ENCODE measurements around the gene DAZAP1. TPM values are rescaled to one million over a fixed set of nuclear protein-coding genes. Genes with fewer than 3 reads are reported as not detected.

DAZAP1 gene
- total and polyA plus RNA-seq, 5 donors from 2014 or later, result 2.4 to 153 (median 5.0) TPM

DNA sequence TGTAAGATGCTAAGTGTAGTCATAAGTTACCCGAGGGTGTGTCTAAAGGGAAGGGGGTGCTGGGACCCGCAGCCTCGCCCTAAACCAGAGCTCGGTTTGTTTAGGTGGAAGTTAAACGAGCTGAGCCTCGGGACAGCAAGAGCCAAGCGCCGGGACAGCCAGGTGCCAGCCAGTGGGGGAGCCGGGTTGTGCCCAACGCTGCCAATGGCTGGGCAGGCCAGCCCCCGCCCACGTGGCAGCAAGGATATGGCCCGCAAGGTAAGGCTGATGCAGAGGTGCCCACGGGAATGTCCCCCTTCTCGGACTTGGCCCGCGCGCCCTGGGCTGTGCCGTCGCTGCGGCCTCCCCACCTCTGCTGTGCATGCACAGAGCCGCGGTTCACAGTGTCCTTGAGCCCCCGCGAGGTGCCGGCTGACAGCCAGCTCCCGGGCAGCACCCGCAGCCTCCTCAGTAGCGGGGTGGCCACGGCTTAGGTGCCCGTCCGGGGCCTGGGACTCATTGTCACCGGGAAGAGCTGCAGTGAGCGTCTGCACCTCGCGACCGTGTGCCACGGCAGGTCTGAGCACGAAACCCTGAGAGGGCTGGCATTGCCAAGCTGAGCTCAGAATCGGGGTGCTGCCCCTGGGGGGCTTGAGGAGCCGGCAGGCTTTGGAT lies 21.5 kb downstream of the DAZAP1 start:
- Histone ChIP-seq H3K27ac (ENCODE audit: insufficient read depth, low read length, poor library complexity, severe bottlenecking) (no peak overlapping the region), H3K36me3 (ENCODE audit: control insufficient read depth, insufficient read depth, low read length) (peaks cover 80% of the 10 kb centered on the region), H3K9me3 (ENCODE audit: control insufficient read depth in 2 of 2, low read length in 2 of 2) (no peaks in the 10 kb centered on the region), H3K4me1 (ENCODE audit: control insufficient read depth, insufficient read depth, low read length, poor library complexity, severe bottlenecking) (no peaks in the 10 kb centered on the region), H3K4me3 (ENCODE audit: low read depth, low read length) (no peak overlapping the region), H3K27me3 (ENCODE audit: control insufficient read depth, insufficient read depth, low read length) (no peaks in the 10 kb centered on the region)
- H3K9me3 Mint-ChIP-seq, result no peaks in the 10 kb centered on the region
- no peak overlapping the region for H3K4me3 Mint-ChIP-seq
- peaks cover 0 to 3% (median 0%) of the 10 kb centered on the region in 4 donors for H3K4me1 Mint-ChIP-seq
- DNase-seq, result no peak
- H3K36me3 Mint-ChIP-seq, result peaks cover 7% of the 10 kb centered on the region
- no peak for ATAC-seq (ENCODE audit: low read depth in 2 of 2)
- H3K27me3 Mint-ChIP-seq, result no peaks in the 10 kb centered on the region
- peak overlapping the region in 1 of 3 donors; percentile 69 for H3K27ac Mint-ChIP-seq

DNA sequence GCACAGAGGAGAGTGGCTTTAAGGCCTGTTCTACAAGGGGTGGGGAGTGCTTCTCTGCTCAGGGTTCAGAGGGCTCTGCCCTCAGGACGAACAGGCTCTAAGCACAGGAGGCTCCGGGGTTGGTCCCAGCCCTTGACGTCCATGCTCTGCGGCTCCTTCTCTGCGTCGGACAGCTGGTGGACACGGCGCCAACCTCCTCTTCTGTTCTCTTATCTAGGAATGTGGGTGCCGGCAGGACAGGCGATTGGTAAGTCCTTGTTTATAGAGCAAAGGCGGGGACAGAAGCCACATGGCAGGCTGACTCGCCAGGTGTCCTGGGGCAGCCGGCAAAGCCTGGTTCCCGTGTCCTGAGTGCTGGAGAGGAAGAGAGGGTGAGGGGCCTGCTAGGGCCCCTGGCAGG lies 22.4 kb downstream of the DAZAP1 start:
- Mint-ChIP-seq H3K27me3 (no peaks in the 10 kb centered on the region), H3K9me3 (no peaks in the 10 kb centered on the region), H3K36me3 (peaks cover 7% of the 10 kb centered on the region), H3K4me1 (peaks cover 0 to 3% (median 0%) of the 10 kb centered on the region in 4 donors), H3K27ac (no peak overlapping the region), H3K4me3 (no peak overlapping the region)
- DNase-seq, result no peak
- Histone ChIP-seq H3K27me3 (ENCODE audit: control insufficient read depth, insufficient read depth, low read length) (no peaks in the 10 kb centered on the region), H3K4me3 (ENCODE audit: low read depth, low read length) (no peak overlapping the region), H3K4me1 (ENCODE audit: control insufficient read depth, insufficient read depth, low read length, poor library complexity, severe bottlenecking) (no peaks in the 10 kb centered on the region), H3K27ac (ENCODE audit: insufficient read depth, low read length, poor library complexity, severe bottlenecking) (no peak overlapping the region), H3K36me3 (ENCODE audit: control insufficient read depth, insufficient read depth, low read length) (peaks cover 82% of the 10 kb centered on the region), H3K9me3 (ENCODE audit: control insufficient read depth in 2 of 2, low read length in 2 of 2) (no peaks in the 10 kb centered on the region)
- ATAC-seq (ENCODE audit: low read depth in 2 of 2), result no peak

DNA sequence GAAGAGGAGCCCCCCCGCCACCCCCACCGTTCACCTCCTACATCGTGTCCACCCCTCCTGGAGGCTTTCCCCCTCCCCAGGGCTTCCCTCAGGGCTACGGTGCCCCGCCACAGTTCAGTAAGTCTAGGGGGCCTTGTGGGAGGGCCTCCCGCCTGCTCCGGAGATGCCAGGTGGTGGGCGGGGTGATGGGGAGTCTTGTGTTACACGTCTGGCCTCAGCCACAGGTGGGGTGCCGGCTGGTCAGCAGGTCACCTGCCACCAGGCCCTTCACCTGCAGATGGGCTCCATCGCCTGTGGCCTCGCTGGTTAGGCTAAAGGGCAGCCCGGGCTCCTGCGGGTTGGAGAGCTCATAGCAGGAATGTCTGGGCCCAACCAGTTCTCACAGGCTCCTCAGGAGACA lies 22.9 kb downstream of the DAZAP1 start:
- Histone ChIP-seq H3K4me3 (ENCODE audit: low read depth, low read length) (no peak overlapping the region), H3K27me3 (ENCODE audit: control insufficient read depth, insufficient read depth, low read length) (no peaks in the 10 kb centered on the region), H3K4me1 (ENCODE audit: control insufficient read depth, insufficient read depth, low read length, poor library complexity, severe bottlenecking) (no peaks in the 10 kb centered on the region), H3K9me3 (ENCODE audit: control insufficient read depth in 2 of 2, low read length in 2 of 2) (no peaks in the 10 kb centered on the region), H3K27ac (ENCODE audit: insufficient read depth, low read length, poor library complexity, severe bottlenecking) (no peak overlapping the region), H3K36me3 (ENCODE audit: control insufficient read depth, insufficient read depth, low read length) (peaks cover 80% of the 10 kb centered on the region)
- no peaks in the 10 kb centered on the region for H3K27me3 Mint-ChIP-seq
- H3K27ac Mint-ChIP-seq, result no peak overlapping the region
- H3K9me3 Mint-ChIP-seq, result no peaks in the 10 kb centered on the region
- no peak for ATAC-seq (ENCODE audit: low read depth in 2 of 2)
- H3K4me3 Mint-ChIP-seq, result no peak overlapping the region
- peaks cover 4% of the 10 kb centered on the region for H3K36me3 Mint-ChIP-seq
- peaks cover 0 to 3% (median 0%) of the 10 kb centered on the region in 4 donors for H3K4me1 Mint-ChIP-seq
- DNase-seq, result no peak

DNA sequence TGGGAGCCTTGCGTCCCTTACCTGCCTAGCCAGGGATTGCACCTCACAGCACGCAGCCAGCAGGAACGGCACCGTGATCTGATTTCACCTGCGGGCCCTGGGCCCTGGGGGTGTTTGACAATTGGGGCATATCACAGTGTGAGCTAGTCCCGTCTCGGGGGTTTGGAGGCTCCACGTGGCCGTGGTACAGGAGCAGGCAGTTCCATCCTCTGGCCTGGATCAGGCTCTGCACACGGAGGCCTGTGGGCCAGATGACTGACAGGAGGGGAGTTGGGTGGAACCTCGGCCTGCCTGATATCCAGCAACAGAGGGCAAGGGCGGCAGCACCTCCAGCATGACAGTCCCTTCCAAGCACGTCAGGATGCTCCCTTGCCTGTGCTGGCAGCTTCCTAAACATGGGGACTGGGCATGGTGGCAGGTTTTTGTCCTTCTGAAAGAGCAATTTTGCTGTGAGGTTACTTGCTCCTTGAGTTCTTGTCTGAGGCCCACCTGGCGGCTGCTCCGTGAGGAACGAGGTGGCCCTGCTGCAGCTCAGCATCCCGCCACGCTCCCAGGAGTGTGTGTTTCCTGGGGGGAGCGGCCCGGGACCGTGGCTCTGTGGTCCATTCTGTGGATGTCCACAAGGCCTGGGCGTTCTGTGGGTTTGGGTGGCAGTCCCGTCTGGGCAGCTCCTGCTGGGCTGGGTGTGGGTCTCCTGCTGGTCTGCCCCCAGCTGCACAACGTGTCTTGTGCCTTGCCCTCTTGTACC lies 24.5 kb downstream of the DAZAP1 start:
- Mint-ChIP-seq H3K36me3 (peaks cover 7% of the 10 kb centered on the region), H3K9me3 (no peaks in the 10 kb centered on the region), H3K27me3 (no peaks in the 10 kb centered on the region), H3K27ac (no peak overlapping the region), H3K4me3 (no peak overlapping the region), H3K4me1 (peaks cover 0 to 3% (median 0%) of the 10 kb centered on the region in 4 donors)
- no peak for ATAC-seq (ENCODE audit: low read depth in 2 of 2)
- no peaks in the 10 kb centered on the region for H3K9me3 ChIP-seq (ENCODE audit: control insufficient read depth in 2 of 2, low read length in 2 of 2)
- DNase-seq, result no peak
- H3K36me3 ChIP-seq (ENCODE audit: control insufficient read depth, insufficient read depth, low read length), result peaks cover 69% of the 10 kb centered on the region
- H3K4me3 ChIP-seq (ENCODE audit: low read depth, low read length), result no peak overlapping the region
- H3K27ac ChIP-seq (ENCODE audit: insufficient read depth, low read length, poor library complexity, severe bottlenecking), result no peak overlapping the region
- no peaks in the 10 kb centered on the region for H3K4me1 ChIP-seq (ENCODE audit: control insufficient read depth, insufficient read depth, low read length, poor library complexity, severe bottlenecking)
- H3K27me3 ChIP-seq (ENCODE audit: control insufficient read depth, insufficient read depth, low read length), result no peaks in the 10 kb centered on the region

DNA sequence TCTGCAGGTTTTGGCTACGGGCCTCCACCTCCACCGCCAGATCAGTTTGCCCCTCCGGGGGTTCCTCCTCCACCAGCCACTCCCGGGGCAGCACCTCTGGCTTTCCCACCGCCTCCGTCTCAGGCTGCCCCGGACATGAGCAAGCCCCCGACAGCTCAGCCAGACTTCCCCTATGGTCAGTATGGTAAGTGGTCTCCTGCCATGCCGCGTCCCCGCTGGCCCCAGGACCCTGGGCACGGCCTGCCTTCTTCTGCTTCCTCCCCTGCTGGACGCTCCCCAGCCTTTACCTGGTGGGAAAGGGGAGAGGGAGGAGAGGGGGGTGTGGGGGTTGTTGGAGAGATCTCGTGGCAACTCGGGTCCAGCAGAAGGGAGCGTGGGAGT lies 25.1 kb downstream of the DAZAP1 start:
- no peaks in the 10 kb centered on the region for H3K9me3 ChIP-seq (ENCODE audit: control insufficient read depth in 2 of 2, low read length in 2 of 2)
- H3K4me3 ChIP-seq (ENCODE audit: low read depth, low read length), result no peak overlapping the region
- no peak for ATAC-seq (ENCODE audit: low read depth in 2 of 2)
- no peaks in the 10 kb centered on the region for H3K27me3 ChIP-seq (ENCODE audit: control insufficient read depth, insufficient read depth, low read length)
- H3K9me3 Mint-ChIP-seq, result no peaks in the 10 kb centered on the region
- H3K27ac ChIP-seq (ENCODE audit: insufficient read depth, low read length, poor library complexity, severe bottlenecking), result no peak overlapping the region
- H3K36me3 Mint-ChIP-seq, result peaks cover 7% of the 10 kb centered on the region
- H3K4me3 Mint-ChIP-seq, result no peak overlapping the region
- H3K36me3 ChIP-seq (ENCODE audit: control insufficient read depth, insufficient read depth, low read length), result peaks cover 63% of the 10 kb centered on the region
- H3K27ac Mint-ChIP-seq, result no peak overlapping the region
- H3K4me1 ChIP-seq (ENCODE audit: control insufficient read depth, insufficient read depth, low read length, poor library complexity, severe bottlenecking), result no peaks in the 10 kb centered on the region
- no peak for DNase-seq
- H3K4me1 Mint-ChIP-seq, result peaks cover 0 to 3% (median under 1%) of the 10 kb centered on the region in 4 donors
- H3K27me3 Mint-ChIP-seq, result no peaks in the 10 kb centered on the region

DNA sequence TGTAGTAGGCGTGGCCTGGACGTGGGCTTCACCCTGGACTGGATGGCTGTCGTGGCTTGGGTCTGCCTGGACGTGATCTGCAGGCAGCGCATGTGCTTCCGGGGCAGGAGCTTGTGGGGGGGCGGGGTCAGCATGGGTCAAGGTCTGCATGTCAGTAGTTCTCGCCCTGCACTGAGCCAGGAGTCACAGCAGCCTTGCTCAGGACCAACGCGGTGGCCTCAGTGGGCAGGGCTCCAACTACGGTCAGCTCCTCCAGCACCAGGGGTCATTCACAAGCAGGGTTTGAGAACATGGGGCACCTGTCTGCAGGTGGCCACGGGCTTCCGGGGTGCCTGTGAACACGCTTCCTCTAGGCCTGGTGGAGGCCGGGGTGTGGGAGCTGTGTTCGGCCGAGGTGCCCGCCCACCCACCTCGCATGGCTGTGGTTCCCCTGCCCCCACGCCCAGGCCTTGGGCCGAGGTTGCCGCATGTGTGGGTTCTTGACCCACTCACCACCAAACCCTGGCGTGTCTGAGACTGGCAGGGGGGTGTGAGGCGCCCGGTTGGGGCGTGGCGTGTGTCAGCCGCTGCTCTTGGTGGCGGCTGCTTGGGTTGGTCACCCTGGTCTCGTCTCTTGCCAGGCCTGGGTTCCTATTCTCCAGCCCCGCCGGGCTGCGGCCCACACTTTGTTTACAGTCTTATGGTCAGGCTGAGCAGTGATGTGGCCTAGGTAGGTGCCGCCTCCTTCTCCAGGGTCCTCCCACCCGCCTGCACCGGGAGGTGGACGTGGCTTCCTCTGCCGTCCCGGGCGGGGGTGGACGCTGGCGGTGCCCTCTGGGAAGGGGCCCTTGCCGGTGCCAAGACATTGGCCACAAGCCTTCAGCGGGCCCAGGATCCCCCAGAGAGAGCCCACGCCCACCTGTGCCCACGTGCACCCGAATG lies 26.0 kb downstream of the DAZAP1 start:
- no peak overlapping the region for H3K4me3 Mint-ChIP-seq
- no peak for DNase-seq
- no peak for ATAC-seq (ENCODE audit: low read depth in 2 of 2)
- no peaks in the 10 kb centered on the region for H3K9me3 ChIP-seq (ENCODE audit: control insufficient read depth in 2 of 2, low read length in 2 of 2)
- H3K36me3 ChIP-seq (ENCODE audit: control insufficient read depth, insufficient read depth, low read length), result peaks cover 54% of the 10 kb centered on the region
- peaks cover 4% of the 10 kb centered on the region for H3K4me1 ChIP-seq (ENCODE audit: control insufficient read depth, insufficient read depth, low read length, poor library complexity, severe bottlenecking)
- peaks cover 8% of the 10 kb centered on the region for H3K27me3 Mint-ChIP-seq
- H3K4me3 ChIP-seq (ENCODE audit: low read depth, low read length), result no peak overlapping the region
- H3K27me3 ChIP-seq (ENCODE audit: control insufficient read depth, insufficient read depth, low read length), result no peaks in the 10 kb centered on the region
- peaks cover 7% of the 10 kb centered on the region for H3K36me3 Mint-ChIP-seq
- H3K27ac Mint-ChIP-seq, result no peak overlapping the region
- H3K9me3 Mint-ChIP-seq, result peaks cover 0 to 2% (median 0%) of the 10 kb centered on the region in 7 donors
- H3K4me1 Mint-ChIP-seq, result peaks cover 0 to 10% (median 5%) of the 10 kb centered on the region in 4 donors
- H3K27ac ChIP-seq (ENCODE audit: insufficient read depth, low read length, poor library complexity, severe bottlenecking), result no peak overlapping the region

DNA sequence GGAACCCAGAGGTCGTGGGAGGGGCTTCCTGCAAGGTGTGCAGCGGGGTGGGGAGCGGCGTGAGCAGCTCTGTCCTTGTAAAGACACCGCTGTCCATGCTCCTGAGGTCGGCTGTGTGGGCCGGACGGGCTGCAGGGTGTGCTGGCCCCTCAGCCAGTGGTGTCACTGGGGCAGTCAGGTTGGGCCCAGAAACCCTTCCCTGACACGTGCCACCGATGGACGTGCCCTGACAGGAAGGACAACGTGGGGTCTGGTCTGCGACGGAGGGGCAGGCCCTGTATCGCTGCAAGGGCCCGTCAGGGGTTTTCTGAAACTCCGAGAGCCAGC lies 26.6 kb downstream of the DAZAP1 start:
- H3K4me3 Mint-ChIP-seq, result no peak overlapping the region
- H3K27ac Mint-ChIP-seq, result no peak overlapping the region
- DNase-seq (no peak), ATAC-seq (ENCODE audit: low read depth in 2 of 2) (no peak)
- H3K4me1 ChIP-seq (ENCODE audit: control insufficient read depth, insufficient read depth, low read length, poor library complexity, severe bottlenecking), result peaks cover 6% of the 10 kb centered on the region
- H3K27me3 ChIP-seq (ENCODE audit: control insufficient read depth, insufficient read depth, low read length), result no peaks in the 10 kb centered on the region
- peaks cover 0 to 2% (median 0%) of the 10 kb centered on the region in 7 donors for H3K9me3 Mint-ChIP-seq
- H3K36me3 ChIP-seq (ENCODE audit: control insufficient read depth, insufficient read depth, low read length), result peaks cover 51% of the 10 kb centered on the region
- no peaks in the 10 kb centered on the region for H3K9me3 ChIP-seq (ENCODE audit: control insufficient read depth in 2 of 2, low read length in 2 of 2)
- H3K4me1 Mint-ChIP-seq, result peaks cover 0 to 12% (median 5%) of the 10 kb centered on the region in 4 donors
- H3K36me3 Mint-ChIP-seq, result peaks cover 7% of the 10 kb centered on the region
- peaks cover 9% of the 10 kb centered on the region for H3K27me3 Mint-ChIP-seq
- H3K27ac ChIP-seq (ENCODE audit: insufficient read depth, low read length, poor library complexity, severe bottlenecking), result no peak overlapping the region
- no peak overlapping the region for H3K4me3 ChIP-seq (ENCODE audit: low read depth, low read length)

Measured in CD4-positive, CD25-positive, alpha-beta regulatory T cell (primary cell).